WI38 (cell line): ENCODE measurements around the gene MAPRE2.

Experiments
- H3K4me3 ChIP-seq: 2 replicates; pipeline ENCODE4 v1.5.1; 2011; ENCODE audit warnings: low read depth, mild to moderate bottlenecking, control low read depth, low read length
- CTCF ChIP-seq: IDR thresholded peaks from 2 replicates; pipeline ENCODE4 v1.5.1; 2012; ENCODE audit warnings: low read depth, mild to moderate bottlenecking, control low read depth, low read length

MAPRE2 gene

GRCh38 chr18:35084494-35085449 is 43.6 kb downstream of the MAPRE2 start:
- H3K4me3 ChIP-seq = no peak overlapping the region
- no peak for TF ChIP-seq CTCF

- no peak for TF ChIP-seq CTCF
- no peak overlapping the region for H3K4me3 ChIP-seq
These were observed 44.5 kb downstream of the MAPRE2 start for GRCh38 chr18:35085450-35086380.

GRCh38 chr18:35086704-35087103 is 45.5 kb downstream of the MAPRE2 start:
- no peak overlapping the region for H3K4me3 ChIP-seq
- no peak for TF ChIP-seq CTCF

GRCh38 chr18:35087726-35088125 is 46.5 kb downstream of the MAPRE2 start:
- TF ChIP-seq CTCF = no peak

GRCh38 chr18:35088921-35089320 is 47.7 kb downstream of the MAPRE2 start:
- no peak for TF ChIP-seq CTCF
- H3K4me3 ChIP-seq = no peak overlapping the region

More at GRCh38 chr18:35087726-35088125, 46.5 kb downstream of the MAPRE2 start:
- H3K4me3 ChIP-seq = no peak overlapping the region

- H3K4me3 ChIP-seq = no peak overlapping the region
- no peak for TF ChIP-seq CTCF
These were observed 48.2 kb downstream of the MAPRE2 start for GRCh38 chr18:35089382-35089781.
